GOT3 (cell line): ENCODE measurements around the gene AIFM1.

Source experiments
- DNase-seq: peaks from one replicate; lab custom pipeline; 2025; ENCODE audit warnings: mixed read lengths; lab: John Stamatoyannopoulos, UW

AIFM1 gene

GRCh38 chrX:130165703-130166502, at the start of gene AIFM1:
Gene AIFM1 (minus strand): TSS chrX:130165841. CDS start chrX:130165656, 185 bp downstream.
- peak; percentile 58 for DNase-seq

GRCh38 chrX:130213376-130213775, 47.7 kb upstream of the AIFM1 start:
- DNase-seq = no peak

GRCh38 chrX:130212371-130212770, 46.7 kb upstream of the AIFM1 start:
- no peak for DNase-seq

GRCh38 chrX:130211415-130212186, 46.0 kb upstream of the AIFM1 start:
- DNase-seq = no peak

- DNase-seq = no peak
These were observed 39.0 kb upstream of the AIFM1 start for GRCh38 chrX:130204647-130205046.

- DNase-seq = no peak
These were observed 31.8 kb upstream of the AIFM1 start for GRCh38 chrX:130197464-130197863.

GRCh38 chrX:130196466-130196865, 30.8 kb upstream of the AIFM1 start:
- no peak for DNase-seq

GRCh38 chrX:130190801-130191200, 25.2 kb upstream of the AIFM1 start:
- no peak for DNase-seq

GRCh38 chrX:130186651-130187050, 21.0 kb upstream of the AIFM1 start:
- no peak for DNase-seq

GRCh38 chrX:130184857-130185256, 19.2 kb upstream of the AIFM1 start:
- DNase-seq = no peak

GRCh38 chrX:130184168-130184567, 18.5 kb upstream of the AIFM1 start:
- no peak for DNase-seq

- no peak for DNase-seq
These were observed 14.1 kb upstream of the AIFM1 start for GRCh38 chrX:130179579-130180215.

GRCh38 chrX:130179170-130179569, 13.5 kb upstream of the AIFM1 start:
- DNase-seq = no peak

- no peak for DNase-seq
These were observed 11.3 kb upstream of the AIFM1 start for GRCh38 chrX:130176942-130177341.

GRCh38 chrX:130176354-130176776, 10.7 kb upstream of the AIFM1 start:
- no peak for DNase-seq

- no peak for DNase-seq
These were observed 9.3 kb upstream of the AIFM1 start for GRCh38 chrX:130174937-130175336.

- DNase-seq = no peak
These were observed 8.5 kb upstream of the AIFM1 start for GRCh38 chrX:130174045-130174704.

GRCh38 chrX:130173190-130173895, 7.7 kb upstream of the AIFM1 start:
- DNase-seq = no peak

GRCh38 chrX:130172127-130172845, 6.6 kb upstream of the AIFM1 start:
- no peak for DNase-seq

GRCh38 chrX:130171446-130172126, 5.9 kb upstream of the AIFM1 start, which contains the start of gene RAB33A:
Gene RAB33A (plus strand): TSS chrX:130171962. CDS start chrX:130172063, 101 bp downstream.
- no peak for DNase-seq
